GM12878 (cell line): ENCODE data around the gene HSPA1B. TPM values are rescaled to one million over a fixed set of nuclear protein-coding genes. Genes with fewer than 3 reads are reported as not detected.

ENCODE experiments used
- ATAC-seq: fragments of 200-7000 bp; cut with Tn5 transposase; 3 replicates; pipeline ENCODE4 v1.9.1; 2020; ENCODE audit warnings: mild to moderate bottlenecking, moderate library complexity
- BruUV-seq: library from RNA; stranded (reverse); fragments of 400-500 nt; replicated peaks from 2 replicates; lab custom pipeline; 2021; lab: Mats Ljungman, UMichigan
- CTCF ChIA-PET: fragments of 300-600 bp; sonication (Branson Sonifier 250); formaldehyde crosslinking; extraction: SDS; loops from one replicate; lab custom pipeline; 2021; ENCODE audit warnings: inconsistent platforms; lab: Yijun Ruan, JAX
- POLR2A ChIA-PET: fragments of 350-600 bp; formaldehyde crosslinking; extraction: SDS; loops from one replicate; lab custom pipeline; 2021; ENCODE audit warnings: inconsistent platforms; lab: Charles Lee
- RAD21 ChIA-PET: fragments of 300-600 bp; sonication (Branson Sonifier 250); formaldehyde crosslinking; loops from one replicate; lab custom pipeline; 2023; ENCODE audit warnings: antibody characterized with exemption; ENCODE audit not compliant: unreplicated experiment; lab: Charles Lee
- SMC1A ChIA-PET: fragments of 300-600 bp; sonication (Branson Sonifier 250); formaldehyde crosslinking; loops from one replicate; lab custom pipeline; 2023; ENCODE audit not compliant: unreplicated experiment, uncharacterized antibody; lab: Charles Lee
- DNase-seq: peaks from one replicate; pipeline ENCODE4 v3.0.0-alpha.2; 2011; ENCODE audit warnings: low read depth, low spot score
- FAIRE-seq: peaks from 3 replicates; lab custom pipeline; 2011; peaks lifted over from hg19 to GRCh38; lab: Jason Lieb, UNC
- H2AFZ ChIP-seq: 2 replicates; pipeline ENCODE4 v1.6.0; 2011; ENCODE audit warnings: low read depth, low read length, control low read depth; ENCODE audit not compliant: control insufficient read depth
- H3K27ac ChIP-seq: 2 replicates; pipeline ENCODE4 v1.5.1; 2011; ENCODE audit warnings: control low read depth; ENCODE audit not compliant: control insufficient read depth, insufficient read depth
- H3K27me3 ChIP-seq, 2 experiments: replicated peaks in 1 of 2; 2 replicates each; pipeline versions ENCODE4 v1.6.0 to v1.6.1; 2011; ENCODE audit warnings: low read length in 1 of 2; ENCODE audit not compliant: control insufficient read depth in 2 of 2, insufficient read depth in 2 of 2
- H3K36me3 ChIP-seq, 2 experiments: 2 replicates each; pipeline ENCODE4 v1.5.1; 2011; ENCODE audit warnings: low read length in 1 of 2; ENCODE audit not compliant: control insufficient read depth in 2 of 2, insufficient read depth in 2 of 2
- H3K4me1 ChIP-seq: 2 replicates; pipeline ENCODE4 v1.6.1; 2011; ENCODE audit warnings: mild to moderate bottlenecking, low read length, moderate library complexity, mixed read lengths; ENCODE audit not compliant: control insufficient read depth, insufficient read depth
- H3K4me2 ChIP-seq: 2 replicates; pipeline ENCODE4 v1.6.0; 2011; ENCODE audit warnings: control low read depth; ENCODE audit not compliant: control insufficient read depth, insufficient read depth
- H3K4me3 ChIP-seq: fragments of 200-600 bp; sonication (generic); 2 replicates; pipeline ENCODE4 v1.5.1; 2016
- H3K79me2 ChIP-seq: 2 replicates; pipeline ENCODE4 v1.6.0; 2011; ENCODE audit warnings: low read length; ENCODE audit not compliant: control insufficient read depth, insufficient read depth
- H3K9ac ChIP-seq: 2 replicates; pipeline ENCODE4 v1.8.0; 2011; ENCODE audit warnings: low read length, control low read depth, mixed read lengths; ENCODE audit not compliant: control insufficient read depth, insufficient read depth
- H3K9me3 ChIP-seq: replicated peaks from 3 replicates; pipeline ENCODE4 v1.5.1; 2011; ENCODE audit warnings: mild to moderate bottlenecking, low read length; ENCODE audit not compliant: control insufficient read depth, insufficient read depth
- H4K20me1 ChIP-seq: 2 replicates; pipeline ENCODE4 v1.6.0; 2011; ENCODE audit not compliant: control insufficient read depth, insufficient read depth
- E4F1 ChIP-seq: fragments of 450-650 bp; IDR thresholded peaks from 2 replicates; pipeline ENCODE4 v1.6.1; 2018; ENCODE audit warnings: borderline replicate concordance, mild to moderate bottlenecking; ENCODE audit not compliant: partially characterized antibody
- ESRRA ChIP-seq: IDR thresholded peaks from 2 replicates; pipeline ENCODE4 v1.6.1; 2012; ENCODE audit warnings: mild to moderate bottlenecking, low read length, improper control_type of control experiment
- GATAD2B ChIP-seq: fragments of 450-650 bp; conservative IDR thresholded peaks from 2 replicates; pipeline ENCODE4 v1.6.1; 2017; ENCODE audit warnings: low read depth, mild to moderate bottlenecking, moderate library complexity
- HDAC6 ChIP-seq: fragments of 200-600 bp; sonication (generic); IDR thresholded peaks from one replicate; pipeline ENCODE4 v1.8.0; 2017; ENCODE audit warnings: antibody characterized with exemption; ENCODE audit not compliant: unreplicated experiment
- IKZF1 ChIP-seq: fragments of 450-650 bp; conservative IDR thresholded peaks from 2 replicates; pipeline ENCODE4 v1.6.1; 2017; ENCODE audit warnings: antibody characterized with exemption, mild to moderate bottlenecking
- MYC ChIP-seq: IDR thresholded peaks from 2 replicates; pipeline ENCODE4 v1.6.1; 2011; ENCODE audit warnings: mild to moderate bottlenecking, low read length, moderate library complexity, inconsistent platforms; ENCODE audit not compliant: insufficient read depth, insufficient replicate concordance, insufficient read length, severe bottlenecking
- NFXL1 ChIP-seq: fragments of 450-650 bp; IDR thresholded peaks from 2 replicates; pipeline ENCODE4 v1.6.1; 2017; ENCODE audit warnings: antibody characterized with exemption, mild to moderate bottlenecking, borderline replicate concordance
- ZBTB4 ChIP-seq: fragments of 450-650 bp; formaldehyde crosslinking; IDR thresholded peaks from 2 replicates; pipeline ENCODE4 v1.4.0; 2022; ENCODE audit warnings: mild to moderate bottlenecking, moderate library complexity
- WGBS: methylation state at CpG from one replicate; pipeline ENCODE4 v1.1.6; 2016; ENCODE audit warnings: low lambda C conversion rate; ENCODE audit not compliant: insufficient replicate concordance, insufficient coverage; ENCODE audit errors: missing lambda C conversion rate; 5-methylcytosine and 5-hydroxymethylcytosine counted together
- in situ Hi-C: fragments of 300-500 bp; cut with MboI; formaldehyde crosslinking; loops from 9 replicates; pipeline ENCODE4 v1.14.3; 2018; ENCODE audit warnings: mixed read lengths
- intact Hi-C: fragments of 100-400 bp; cut with micrococcal nuclease; formaldehyde crosslinking; loops from one replicate; pipeline ENCODE4 v1.14.2; 2022; ENCODE audit not compliant: unreplicated experiment
- polyA plus RNA-seq, 11 experiments: library from polyadenylated mRNA; depleted of rRNA in 4 of 11; unstranded in 6 of 11; stranded (reverse) in 5 of 11; fragments of >200 nt; fragmentation: Nextera tagmentation in 4 of 11; fragmentation: Illumina TruSeq in 1 of 11; extraction: Ambion mirVana in 4 of 11; extraction: Trizol in 1 of 11; gene quantifications; 1 replicate in 1 of 11; 2 replicates in 10 of 11; pipeline versions ENCODE4 v1.2.1 to v1.2.3, GENCODE V29; 2011 to 2016; ENCODE audit warnings: inconsistent platforms in 2 of 11, missing spikeins in 2 of 11, low read depth in 1 of 11
- total RNA-seq, 4 experiments: library from RNA; depleted of rRNA in 3 of 4; stranded (reverse); fragments of >200 nt in 3 of 4; fragmentation: Illumina TruSeq in 1 of 4; extraction: Trizol in 1 of 4; gene quantifications; 2 replicates each; pipeline versions ENCODE4 v1.2.1 to v1.2.3, GENCODE V29; 2013 to 2021

Gene HSPA1B
- total and polyA plus RNA-seq, 10 of the 15 experiments (the other 5 are each of a cell fraction or from before 2014, with no cell fraction given) = 0.11 to 40.5 (median 12.8) TPM

DNA sequence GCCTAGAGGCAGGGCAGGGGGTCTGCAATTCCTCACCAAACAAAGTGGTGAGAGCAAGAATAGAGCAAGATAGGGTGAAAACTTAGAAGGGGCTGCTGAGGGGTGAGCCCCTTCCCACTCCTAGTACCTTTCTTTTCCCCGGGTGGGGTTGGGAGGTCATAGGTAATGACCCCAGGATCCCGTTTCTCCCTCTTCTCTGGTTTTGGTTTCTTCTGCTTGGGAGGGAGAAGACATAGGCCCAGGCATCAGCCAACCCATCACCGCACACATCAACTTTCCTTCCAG is 35.5 kb upstream of the HSPA1B start:
- ATAC-seq (no peak), FAIRE-seq (no peak), DNase-seq (no peak)
- BruUV-seq = no TSS peak
- ChIA-PET POLR2A (interaction anchor here (1.4 kb wide), 1 partner anchor 56 kb away, joined by 3 read pairs; the partner anchor contains the start of gene CLIC1), SMC1A (interaction anchor here (0.7 to 2.2 kb wide), 2 partner anchors 31 to 54 kb away, joined by 3 to 11 read pairs; no protein-coding TSS in a partner anchor), RAD21 (interaction anchor here (3.9 kb wide), 1 partner anchor 52 kb away, joined by 22 read pairs; the partner anchor contains the start of gene MSH5), CTCF (interaction anchor here (1.0 to 4.3 kb wide), 9 partner anchors 9 to 62 kb away, joined by 3 to 41 read pairs (median 7); partner anchors contain the start of genes CLIC1, HSPA1B and MSH5)
- peaks cover 21% of the 10 kb centered on the region for H3K79me2 ChIP-seq
- no peak overlapping the region for H2AFZ ChIP-seq
- H3K4me2 ChIP-seq = no peak overlapping the region
- H3K27me3 ChIP-seq = no peaks in the 10 kb centered on the region
- H3K9ac ChIP-seq = no peak overlapping the region
- H3K27ac ChIP-seq = no peak overlapping the region
- H3K4me1 ChIP-seq = peaks cover 12% of the 10 kb centered on the region
- no peaks in the 10 kb centered on the region for H4K20me1 ChIP-seq
- WGBS = 63% methylated on average over 3 of the region's 3 CpGs
- intact Hi-C loops = no loop called here
- H3K9me3 ChIP-seq = no peaks in the 10 kb centered on the region
- no peak for TF ChIP-seq NFXL1
- TF ChIP-seq, all 136 proteins: peak for 0
- in situ Hi-C loops = no loop called here
- H3K4me3 ChIP-seq = no peak overlapping the region
- peaks cover 4 to 9% of the 10 kb centered on the region in 2 experiments; a peak in 3 of 4 replicates for H3K36me3 ChIP-seq

GRCh38 chr6:31792761-31793171 is 34.8 kb upstream of the HSPA1B start:
- TF ChIP-seq IKZF1 (0 out of 2 replicates have a peak, but pooled peaks have one; percentile 28), GATAD2B (no peak), ESRRA (no peak), HDAC6 (no peak), E4F1 (no peak), MYC (no peak), ZBTB4 (CRISPR knock-in tag) (no peak)
- H3K36me3 ChIP-seq = peaks cover 4 to 11% of the 10 kb centered on the region in 2 experiments; a peak in 3 of 4 replicates
- H2AFZ ChIP-seq = no peak overlapping the region
- DNase-seq (no peak), FAIRE-seq (no peak), ATAC-seq (peak; percentile 33)
- RAD21 ChIA-PET = no interaction called here
- H3K27ac ChIP-seq = no peak overlapping the region
- intact Hi-C loops = no loop called here
- no peak overlapping the region for H3K9ac ChIP-seq
- peak overlapping the region; percentile 57 for H3K4me2 ChIP-seq
- WGBS = 33% methylated on average over 12 of the region's 12 CpGs
- CTCF ChIA-PET = interaction anchor here (1.0 to 2.2 kb wide), 4 partner anchors 8 to 63 kb away, joined by 3 to 9 read pairs (median 5); no protein-coding TSS in a partner anchor
- no peaks in the 10 kb centered on the region for H3K9me3 ChIP-seq
- BruUV-seq = no TSS peak
- no peak overlapping the region for H3K4me3 ChIP-seq
- H3K79me2 ChIP-seq = peaks cover 21% of the 10 kb centered on the region
- in situ Hi-C loops = no loop called here
- SMC1A ChIA-PET = interaction anchor here (0.7 to 2.2 kb wide), 2 partner anchors 30 to 54 kb away, joined by 3 to 11 read pairs; no protein-coding TSS in a partner anchor
- H3K4me1 ChIP-seq = peaks cover 12% of the 10 kb centered on the region
- no peaks in the 10 kb centered on the region for H4K20me1 ChIP-seq
- no peaks in the 10 kb centered on the region for H3K27me3 ChIP-seq
- POLR2A ChIA-PET = no interaction called here
